Measurements from ENCODE around the gene L3HYPDH.

Gene L3HYPDH

GRCh38 chr14:59507063-59507751 lies 23.0 kb upstream of the L3HYPDH start:
- no peak overlapping the region for H2AFZ ChIP-seq
- no peak overlapping the region for H3K27ac ChIP-seq
- H3K4me1 ChIP-seq: no peaks in the 10 kb centered on the region
- H3K4me2 ChIP-seq (ENCODE audit: low read length): no peak overlapping the region
- no peaks in the 10 kb centered on the region for H3K36me3 ChIP-seq (ENCODE audit: control insufficient read depth, insufficient read depth, low read length)
- no peak overlapping the region for H3K9ac ChIP-seq
- TF ChIP-seq CTCF (IDR thresholded peaks at IDR 0.05): peak; percentile 79
- no peaks in the 10 kb centered on the region for H3K27me3 ChIP-seq (ENCODE audit: control insufficient read depth, insufficient read depth, low read length)
- H3K9me3 ChIP-seq (ENCODE audit: control insufficient read depth, low read length): no peaks in the 10 kb centered on the region
- H3K4me3 ChIP-seq (ENCODE audit: low read depth, low read length): no peak overlapping the region
- no peaks in the 10 kb centered on the region for H3K79me2 ChIP-seq

GRCh38 chr14:59503256-59503655 lies 19.0 kb upstream of the L3HYPDH start:
- Histone ChIP-seq H3K4me2 (ENCODE audit: low read length) (no peak overlapping the region), H3K4me3 (ENCODE audit: low read depth, low read length) (no peak overlapping the region), H3K9me3 (ENCODE audit: control insufficient read depth, low read length) (no peaks in the 10 kb centered on the region), H3K9ac (no peak overlapping the region), H3K4me1 (no peaks in the 10 kb centered on the region), H3K27me3 (ENCODE audit: control insufficient read depth, insufficient read depth, low read length) (no peaks in the 10 kb centered on the region), H3K36me3 (ENCODE audit: control insufficient read depth, insufficient read depth, low read length) (no peaks in the 10 kb centered on the region), H3K79me2 (no peaks in the 10 kb centered on the region), H3K27ac (no peak overlapping the region), H2AFZ (no peak overlapping the region)
- TF ChIP-seq CTCF (IDR thresholded peaks at IDR 0.05): no peak

GRCh38 chr14:59500732-59501131 lies 16.5 kb upstream of the L3HYPDH start:
- TF ChIP-seq CTCF (IDR thresholded peaks at IDR 0.05): no peak
- Histone ChIP-seq H3K9me3 (ENCODE audit: control insufficient read depth, low read length) (no peaks in the 10 kb centered on the region), H3K4me2 (ENCODE audit: low read length) (no peak overlapping the region), H3K27ac (no peak overlapping the region), H3K4me1 (no peaks in the 10 kb centered on the region), H3K36me3 (ENCODE audit: control insufficient read depth, insufficient read depth, low read length) (no peaks in the 10 kb centered on the region), H3K4me3 (ENCODE audit: low read depth, low read length) (no peak overlapping the region), H3K79me2 (no peaks in the 10 kb centered on the region), H3K9ac (no peak overlapping the region), H3K27me3 (ENCODE audit: control insufficient read depth, insufficient read depth, low read length) (no peaks in the 10 kb centered on the region), H2AFZ (no peak overlapping the region)

GRCh38 chr14:59492384-59492783 lies 8.2 kb upstream of the L3HYPDH start:
- no peaks in the 10 kb centered on the region for H3K36me3 ChIP-seq (ENCODE audit: control insufficient read depth, insufficient read depth, low read length)
- H3K4me1 ChIP-seq: no peaks in the 10 kb centered on the region
- no peak overlapping the region for H3K4me3 ChIP-seq (ENCODE audit: low read depth, low read length)
- no peak overlapping the region for H3K9ac ChIP-seq
- TF ChIP-seq CTCF (IDR thresholded peaks at IDR 0.05): no peak
- H3K4me2 ChIP-seq (ENCODE audit: low read length): no peak overlapping the region
- no peak overlapping the region for H3K27ac ChIP-seq
- H3K9me3 ChIP-seq (ENCODE audit: control insufficient read depth, low read length): no peaks in the 10 kb centered on the region
- H2AFZ ChIP-seq: no peak overlapping the region
- H3K27me3 ChIP-seq (ENCODE audit: control insufficient read depth, insufficient read depth, low read length): no peaks in the 10 kb centered on the region
- H3K79me2 ChIP-seq: no peaks in the 10 kb centered on the region

- no peak overlapping the region for H3K4me3 ChIP-seq (ENCODE audit: low read depth, low read length)
- no peak for TF ChIP-seq CTCF (IDR thresholded peaks at IDR 0.05)
- no peaks in the 10 kb centered on the region for H3K36me3 ChIP-seq (ENCODE audit: control insufficient read depth, insufficient read depth, low read length)
Measured at GRCh38 chr14:59490756-59491155, 6.5 kb upstream of the L3HYPDH start.

More at GRCh38 chr14:59490756-59491155, 6.5 kb upstream of the L3HYPDH start:
- Histone ChIP-seq H3K27ac (no peak overlapping the region), H3K4me2 (ENCODE audit: low read length) (no peak overlapping the region), H3K4me1 (no peaks in the 10 kb centered on the region), H2AFZ (no peak overlapping the region), H3K79me2 (peaks cover 2% of the 10 kb centered on the region), H3K27me3 (ENCODE audit: control insufficient read depth, insufficient read depth, low read length) (no peaks in the 10 kb centered on the region), H3K9me3 (ENCODE audit: control insufficient read depth, low read length) (no peaks in the 10 kb centered on the region), H3K9ac (no peak overlapping the region)

Measured in parathyroid adenoma (tissue), 2 donors.